GM21737 (cell line): ENCODE data around the gene SAMD5.

Source experiments
- ATAC-seq: cut with Tn5 transposase; IDR thresholded peaks from one replicate; pipeline ENCODE4 v1.9.1; 2021; ENCODE audit warnings: mild to moderate bottlenecking, moderate library complexity; ENCODE audit not compliant: unreplicated experiment

SAMD5 gene

GRCh38 chr6:147508042-147508865, at the start of gene SAMD5:
TSS of gene SAMD5 (plus strand) at chr6:147508690. CDS start at chr6:147508929, 239 bp downstream.
- peak; percentile 59 for ATAC-seq

GRCh38 chr6:147459780-147460179, 48.7 kb upstream of the SAMD5 start:
- ATAC-seq: no peak

- no peak for ATAC-seq
These were observed 44.8 kb upstream of the SAMD5 start for GRCh38 chr6:147463651-147464050.

- no peak for ATAC-seq
These were observed 41.1 kb upstream of the SAMD5 start for GRCh38 chr6:147467428-147467827.

GRCh38 chr6:147467886-147468285, 40.6 kb upstream of the SAMD5 start:
- ATAC-seq: no peak

GRCh38 chr6:147468634-147469033, 39.9 kb upstream of the SAMD5 start:
- no peak for ATAC-seq

GRCh38 chr6:147479857-147480256, 28.6 kb upstream of the SAMD5 start:
- no peak for ATAC-seq

GRCh38 chr6:147486683-147487082, 21.8 kb upstream of the SAMD5 start:
- ATAC-seq: no peak

- ATAC-seq: no peak
These were observed 11.0 kb upstream of the SAMD5 start for GRCh38 chr6:147497472-147497871.

- no peak for ATAC-seq
These were observed 4.9 kb upstream of the SAMD5 start for GRCh38 chr6:147503587-147503986.

GRCh38 chr6:147504848-147505247, 3.6 kb upstream of the SAMD5 start:
- no peak for ATAC-seq

GRCh38 chr6:147506704-147507114, 1.8 kb upstream of the SAMD5 start:
- no peak for ATAC-seq

- peak; percentile 3 for ATAC-seq
These were observed 1.1 kb upstream of the SAMD5 start for GRCh38 chr6:147507162-147508041.

- no peak for ATAC-seq
These were observed 547 bp downstream of the SAMD5 start for GRCh38 chr6:147508866-147509608.

GRCh38 chr6:147509891-147510290, 1.4 kb downstream of the SAMD5 start:
- ATAC-seq: peak; percentile 60

- ATAC-seq: no peak
These were observed 2.6 kb downstream of the SAMD5 start for GRCh38 chr6:147510929-147511590.

- no peak for ATAC-seq
These were observed 6.3 kb downstream of the SAMD5 start for GRCh38 chr6:147514831-147515230.

GRCh38 chr6:147515327-147515726, 6.8 kb downstream of the SAMD5 start:
- ATAC-seq: no peak

- no peak for ATAC-seq
These were observed 14.1 kb downstream of the SAMD5 start for GRCh38 chr6:147522597-147522996.

- ATAC-seq: no peak
These were observed 17.2 kb downstream of the SAMD5 start for GRCh38 chr6:147525519-147526209.
